GM12878 (cell line): Measurements from ENCODE around the gene MAVS. TPM values are rescaled to one million over a fixed set of nuclear protein-coding genes. Genes with fewer than 3 reads are reported as not detected.

Experiments used
- ATF7 ChIP-seq: fragments of 450-650 bp; IDR thresholded peaks from 2 replicates; pipeline ENCODE4 v1.6.1; 2016; ENCODE audit warnings: low read depth, mild to moderate bottlenecking
- BMI1 ChIP-seq: fragments of 450-650 bp; IDR thresholded peaks from 2 replicates; pipeline ENCODE4 v1.6.1; 2016; ENCODE audit warnings: mild to moderate bottlenecking, moderate library complexity, borderline replicate concordance
- E2F4 ChIP-seq: IDR thresholded peaks from 2 replicates; pipeline ENCODE4 v1.6.1; 2012; ENCODE audit warnings: low read depth, low read length, improper control_type of control experiment
- GATAD2B ChIP-seq: fragments of 450-650 bp; conservative IDR thresholded peaks from 2 replicates; pipeline ENCODE4 v1.6.1; 2017; ENCODE audit warnings: low read depth, mild to moderate bottlenecking, moderate library complexity
- HDAC2 ChIP-seq: fragments of 200-600 bp; sonication (generic); IDR thresholded peaks from 2 replicates; pipeline ENCODE4 v1.6.1; 2017
- HDAC6 ChIP-seq: fragments of 200-600 bp; sonication (generic); IDR thresholded peaks from one replicate; pipeline ENCODE4 v1.8.0; 2017; ENCODE audit warnings: antibody characterized with exemption; ENCODE audit not compliant: unreplicated experiment
- IRF4 ChIP-seq: IDR thresholded peaks from 2 replicates; pipeline ENCODE4 v1.6.1; 2011; ENCODE audit warnings: low read depth, low read length
- RB1 ChIP-seq: fragments of 450-650 bp; formaldehyde crosslinking; IDR thresholded peaks from 2 replicates; pipeline ENCODE4 v1.6.1; 2017; ENCODE audit warnings: mild to moderate bottlenecking, borderline replicate concordance
- RFX5 ChIP-seq: IDR thresholded peaks from 2 replicates; pipeline ENCODE4 v1.6.1; 2011; ENCODE audit warnings: low read depth, low read length, improper control_type of control experiment
- SPI1 ChIP-seq: IDR thresholded peaks from 2 replicates; pipeline ENCODE4 v1.6.1; 2011; ENCODE audit warnings: low read depth, mild to moderate bottlenecking, low read length, moderate library complexity, borderline replicate concordance; ENCODE audit not compliant: insufficient read depth
- ZNF592 ChIP-seq: fragments of 450-650 bp; IDR thresholded peaks from 2 replicates; pipeline ENCODE4 v1.6.1; 2017; ENCODE audit warnings: mild to moderate bottlenecking, moderate library complexity
- ZZZ3 ChIP-seq: IDR thresholded peaks from 2 replicates; pipeline ENCODE4 v1.6.1; 2011; ENCODE audit warnings: low read depth; ENCODE audit not compliant: control insufficient read depth, insufficient read length
- polyA plus RNA-seq, 11 experiments: library from polyadenylated mRNA; depleted of rRNA in 4 of 11; unstranded in 6 of 11; stranded (reverse) in 5 of 11; fragments of >200 nt; fragmentation: Nextera tagmentation in 4 of 11; fragmentation: Illumina TruSeq in 1 of 11; extraction: Ambion mirVana in 4 of 11; extraction: Trizol in 1 of 11; gene quantifications; 1 replicate in 1 of 11; 2 replicates in 10 of 11; pipeline versions ENCODE4 v1.2.1 to v1.2.3, GENCODE V29; 2011 to 2016; ENCODE audit warnings: inconsistent platforms in 2 of 11, missing spikeins in 2 of 11, low read depth in 1 of 11
- total RNA-seq, 4 experiments: library from RNA; depleted of rRNA in 3 of 4; stranded (reverse); fragments of >200 nt in 3 of 4; fragmentation: Illumina TruSeq in 1 of 4; extraction: Trizol in 1 of 4; gene quantifications; 2 replicates each; pipeline versions ENCODE4 v1.2.1 to v1.2.3, GENCODE V29; 2013 to 2021
- TF ChIP-seq, protein P1 (sequence below): IDR thresholded peaks from 2 replicates; pipeline ENCODE4 v1.6.1; 2011; ENCODE audit warnings: borderline replicate concordance, low read depth, mild to moderate bottlenecking, moderate library complexity, mixed read lengths, low read length; ENCODE audit not compliant: insufficient read depth; ENCODE audit errors: extremely low read length
- TF ChIP-seq, protein P2 (sequence below): fragments of 450-650 bp; IDR thresholded peaks from 2 replicates; pipeline ENCODE4 v1.6.1; 2016; ENCODE audit warnings: mild to moderate bottlenecking
- TF ChIP-seq, protein P3 (sequence below): fragments of 450-650 bp; IDR thresholded peaks from 2 replicates; pipeline ENCODE4 v1.6.1; 2017; ENCODE audit warnings: low read depth, mild to moderate bottlenecking, moderate library complexity
- TF ChIP-seq, protein P4 (sequence below): IDR thresholded peaks from 2 replicates; pipeline ENCODE4 v1.6.1; 2012; ENCODE audit warnings: low read depth, low read length, improper control_type of control experiment

Gene MAVS
- total and polyA plus RNA-seq, 10 of the 15 experiments (the other 5 are each of a cell fraction or from before 2014, with no cell fraction given) = 1.6 to 25.2 (median 12.6) TPM

DNA sequence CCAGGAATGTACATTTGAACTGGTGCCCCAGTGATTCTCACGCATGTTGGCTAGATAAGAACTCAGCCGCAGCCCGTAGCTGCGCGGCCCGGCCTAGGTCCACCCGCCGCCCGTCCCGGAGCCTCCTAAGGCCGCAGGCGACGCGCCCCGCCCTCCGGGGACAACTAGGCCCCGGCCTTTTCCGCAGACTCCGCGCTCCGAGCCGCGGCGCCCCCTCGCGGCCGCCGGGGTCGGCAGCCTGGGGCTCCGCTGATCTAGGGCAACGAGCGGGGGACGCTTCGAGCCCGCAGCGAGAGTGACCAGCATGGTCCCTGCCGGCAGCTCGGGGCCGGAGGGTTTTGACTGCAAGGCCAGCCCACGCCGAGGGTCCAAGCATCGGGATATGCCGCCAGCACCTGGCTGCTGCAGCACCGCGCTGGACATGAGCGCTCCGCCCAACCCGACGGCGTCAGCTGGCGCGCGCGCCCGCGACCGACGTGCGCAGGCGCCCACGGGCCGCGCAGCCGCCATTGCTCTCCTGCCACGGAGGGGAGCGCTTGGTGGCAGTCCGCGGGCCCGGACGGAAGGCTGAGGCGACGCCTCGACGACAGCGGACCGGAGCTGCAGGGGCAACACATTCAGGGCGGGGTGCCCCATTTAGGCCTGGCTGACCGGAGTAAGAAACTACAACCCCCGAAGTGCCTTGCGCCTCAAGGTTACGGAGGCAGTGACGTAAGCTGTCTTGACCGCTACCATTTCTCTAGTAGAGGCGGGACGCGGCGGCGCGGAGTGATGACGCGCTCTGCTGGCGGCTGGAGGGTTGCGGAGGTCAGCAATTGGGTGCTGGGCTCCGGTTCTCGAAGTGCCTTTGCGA, 26.4 kb upstream of the MAVS start, which contains the start of gene AP5S1 (continued):
- TF ChIP-seq, protein P1, sequence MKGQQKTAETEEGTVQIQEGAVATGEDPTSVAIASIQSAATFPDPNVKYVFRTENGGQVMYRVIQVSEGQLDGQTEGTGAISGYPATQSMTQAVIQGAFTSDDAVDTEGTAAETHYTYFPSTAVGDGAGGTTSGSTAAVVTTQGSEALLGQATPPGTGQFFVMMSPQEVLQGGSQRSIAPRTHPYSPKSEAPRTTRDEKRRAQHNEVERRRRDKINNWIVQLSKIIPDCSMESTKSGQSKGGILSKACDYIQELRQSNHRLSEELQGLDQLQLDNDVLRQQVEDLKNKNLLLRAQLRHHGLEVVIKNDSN = no peak
- TF ChIP-seq RB1 = peak; percentile 92; the same call in 1 of the 2 replicates
- 0 out of 2 replicates have a peak, but pooled peaks have one; percentile 62 for TF ChIP-seq IRF4
- TF ChIP-seq RFX5 = peak; percentile 43; the same call in 1 of the 2 replicates
- no peak for TF ChIP-seq BMI1
- TF ChIP-seq, protein P2, sequence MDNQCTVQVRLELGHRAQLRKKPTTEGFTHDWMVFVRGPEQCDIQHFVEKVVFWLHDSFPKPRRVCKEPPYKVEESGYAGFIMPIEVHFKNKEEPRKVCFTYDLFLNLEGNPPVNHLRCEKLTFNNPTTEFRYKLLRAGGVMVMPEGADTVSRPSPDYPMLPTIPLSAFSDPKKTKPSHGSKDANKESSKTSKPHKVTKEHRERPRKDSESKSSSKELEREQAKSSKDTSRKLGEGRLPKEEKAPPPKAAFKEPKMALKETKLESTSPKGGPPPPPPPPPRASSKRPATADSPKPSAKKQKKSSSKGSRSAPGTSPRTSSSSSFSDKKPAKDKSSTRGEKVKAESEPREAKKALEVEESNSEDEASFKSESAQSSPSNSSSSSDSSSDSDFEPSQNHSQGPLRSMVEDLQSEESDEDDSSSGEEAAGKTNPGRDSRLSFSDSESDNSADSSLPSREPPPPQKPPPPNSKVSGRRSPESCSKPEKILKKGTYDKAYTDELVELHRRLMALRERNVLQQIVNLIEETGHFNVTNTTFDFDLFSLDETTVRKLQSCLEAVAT = peak; percentile 75; the same call in 1 of the 2 replicates
- TF ChIP-seq ATF7 = peak; percentile 96
- no peak for TF ChIP-seq SPI1
- TF ChIP-seq HDAC2 = no peak
- TF ChIP-seq, protein P3, sequence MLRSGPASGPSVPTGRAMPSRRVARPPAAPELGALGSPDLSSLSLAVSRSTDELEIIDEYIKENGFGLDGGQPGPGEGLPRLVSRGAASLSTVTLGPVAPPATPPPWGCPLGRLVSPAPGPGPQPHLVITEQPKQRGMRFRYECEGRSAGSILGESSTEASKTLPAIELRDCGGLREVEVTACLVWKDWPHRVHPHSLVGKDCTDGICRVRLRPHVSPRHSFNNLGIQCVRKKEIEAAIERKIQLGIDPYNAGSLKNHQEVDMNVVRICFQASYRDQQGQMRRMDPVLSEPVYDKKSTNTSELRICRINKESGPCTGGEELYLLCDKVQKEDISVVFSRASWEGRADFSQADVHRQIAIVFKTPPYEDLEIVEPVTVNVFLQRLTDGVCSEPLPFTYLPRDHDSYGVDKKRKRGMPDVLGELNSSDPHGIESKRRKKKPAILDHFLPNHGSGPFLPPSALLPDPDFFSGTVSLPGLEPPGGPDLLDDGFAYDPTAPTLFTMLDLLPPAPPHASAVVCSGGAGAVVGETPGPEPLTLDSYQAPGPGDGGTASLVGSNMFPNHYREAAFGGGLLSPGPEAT = no peak
- TF ChIP-seq GATAD2B = peak; percentile 97
- TF ChIP-seq ZZZ3 = no peak
- TF ChIP-seq, protein P4, sequence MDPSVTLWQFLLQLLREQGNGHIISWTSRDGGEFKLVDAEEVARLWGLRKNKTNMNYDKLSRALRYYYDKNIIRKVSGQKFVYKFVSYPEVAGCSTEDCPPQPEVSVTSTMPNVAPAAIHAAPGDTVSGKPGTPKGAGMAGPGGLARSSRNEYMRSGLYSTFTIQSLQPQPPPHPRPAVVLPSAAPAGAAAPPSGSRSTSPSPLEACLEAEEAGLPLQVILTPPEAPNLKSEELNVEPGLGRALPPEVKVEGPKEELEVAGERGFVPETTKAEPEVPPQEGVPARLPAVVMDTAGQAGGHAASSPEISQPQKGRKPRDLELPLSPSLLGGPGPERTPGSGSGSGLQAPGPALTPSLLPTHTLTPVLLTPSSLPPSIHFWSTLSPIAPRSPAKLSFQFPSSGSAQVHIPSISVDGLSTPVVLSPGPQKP = 0 out of 2 replicates have a peak, but pooled peaks have one; percentile 53
- TF ChIP-seq HDAC6 = peak; percentile 53
- TF ChIP-seq ZNF592 = peak; percentile 84
- TF ChIP-seq E2F4 = no peak; the same call in 1 of the 2 replicates
